Measurements from ENCODE around the gene LCOR.

The LCOR gene

DNA sequence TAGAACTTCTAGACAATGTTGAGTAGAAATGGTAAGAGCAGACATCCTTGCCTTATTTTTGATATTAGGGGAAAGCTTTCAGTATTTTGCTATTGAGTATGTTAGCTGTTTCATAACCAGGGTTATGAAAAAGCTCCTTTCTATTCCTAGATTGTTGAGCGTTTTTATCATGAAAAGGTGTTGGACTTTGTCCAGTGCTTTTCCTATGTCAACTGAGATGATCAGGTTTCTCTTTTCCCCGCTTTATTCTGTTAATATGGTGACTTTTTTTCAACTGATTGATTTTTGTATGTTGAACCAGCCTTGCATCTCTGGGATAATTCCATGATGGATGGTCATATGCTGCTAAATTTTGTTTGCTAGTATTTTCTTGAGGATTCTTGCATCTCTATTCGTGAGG lies 58.5 kb downstream of the LCOR start:
- DNase-seq, result no peak

DNA sequence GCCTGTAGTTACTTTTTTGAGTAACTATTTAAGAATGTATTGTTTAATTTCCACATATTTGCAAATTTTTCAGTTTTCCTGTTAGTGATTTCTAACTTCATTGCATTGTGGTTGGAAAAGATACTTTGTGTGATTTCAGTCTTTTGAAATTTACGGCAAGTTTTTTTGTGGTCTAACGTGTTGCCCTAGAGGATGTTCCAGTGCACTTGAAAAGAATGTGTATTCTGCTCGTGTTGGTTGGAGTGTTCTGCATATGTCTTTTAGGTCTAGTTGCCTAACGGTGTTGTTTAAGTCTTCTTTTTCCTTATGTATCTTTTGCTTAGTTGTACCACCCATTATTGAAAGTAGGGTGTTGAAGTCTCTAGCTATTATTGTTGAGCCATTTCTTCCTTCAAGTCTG lies 59.7 kb downstream of the LCOR start:
- DNase-seq, result no peak

DNA sequence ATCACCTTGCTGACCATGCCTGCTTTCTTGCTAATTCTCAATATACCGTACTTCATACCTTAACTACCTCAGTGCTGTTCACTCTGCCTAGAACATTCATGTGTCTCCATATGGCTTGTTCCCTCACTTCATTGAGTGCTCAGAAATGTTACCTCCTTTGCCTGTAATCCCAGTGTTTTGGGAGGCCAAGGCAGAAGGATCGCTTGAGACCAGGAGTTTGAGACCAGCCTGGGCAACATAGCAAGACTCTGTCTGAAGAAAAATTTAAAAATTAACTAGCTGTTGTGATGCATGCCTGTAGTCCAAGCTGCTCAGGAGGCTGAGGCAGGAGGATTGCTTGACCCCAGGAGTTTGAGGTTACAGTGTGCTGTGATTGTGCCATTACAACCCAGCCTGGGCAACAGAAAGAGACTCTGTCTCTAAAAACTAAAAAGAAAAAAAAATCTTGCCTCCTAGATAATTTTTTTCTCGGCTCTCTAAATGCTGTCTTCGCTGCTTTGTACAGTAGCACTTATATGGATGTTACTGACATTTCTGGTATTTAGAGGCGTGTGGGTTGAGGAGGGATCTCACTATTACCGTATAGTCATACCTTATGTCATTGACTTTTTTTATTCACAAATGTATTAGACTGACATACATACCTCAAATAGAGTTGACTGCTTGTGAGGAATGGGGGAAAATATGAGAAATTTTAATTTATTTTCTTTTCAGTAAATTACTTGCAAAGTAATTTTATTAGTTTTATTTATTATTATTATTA lies 63.7 kb downstream of the LCOR start:
- DNase-seq, result no peak

DNA sequence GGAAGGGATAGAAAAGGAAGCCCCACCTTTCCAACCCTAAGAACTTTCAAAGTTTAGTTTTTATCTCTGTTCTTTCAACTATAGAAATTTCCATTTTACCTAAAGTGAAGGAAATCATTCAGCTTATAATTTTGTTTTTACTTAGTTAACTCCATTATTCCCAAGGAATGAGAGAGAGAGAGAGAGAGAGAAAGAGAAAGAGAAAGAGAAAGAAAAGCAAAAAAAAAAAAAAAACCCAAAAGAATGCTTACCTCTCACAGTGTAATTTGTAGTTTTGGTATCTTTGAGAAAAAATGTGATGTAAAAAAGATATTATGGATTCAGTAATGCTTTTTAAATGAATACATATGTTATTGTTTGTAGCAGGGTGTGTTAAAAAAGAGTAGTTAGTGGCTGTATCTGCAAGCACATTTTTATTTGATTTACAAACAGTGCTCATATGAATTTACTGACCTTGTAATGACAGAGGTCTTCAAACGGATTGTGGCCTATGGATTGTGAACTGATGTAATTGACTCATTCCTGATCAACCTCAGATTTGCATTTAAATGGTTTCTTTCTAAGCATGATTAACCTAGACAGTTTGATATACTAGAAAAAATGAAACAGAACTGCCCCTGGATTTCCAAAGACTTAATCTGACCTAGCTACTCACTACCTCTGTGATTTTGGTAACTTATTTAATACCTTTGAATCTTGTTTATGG lies 64.9 kb downstream of the LCOR start:
- DNase-seq, result no peak

DNA sequence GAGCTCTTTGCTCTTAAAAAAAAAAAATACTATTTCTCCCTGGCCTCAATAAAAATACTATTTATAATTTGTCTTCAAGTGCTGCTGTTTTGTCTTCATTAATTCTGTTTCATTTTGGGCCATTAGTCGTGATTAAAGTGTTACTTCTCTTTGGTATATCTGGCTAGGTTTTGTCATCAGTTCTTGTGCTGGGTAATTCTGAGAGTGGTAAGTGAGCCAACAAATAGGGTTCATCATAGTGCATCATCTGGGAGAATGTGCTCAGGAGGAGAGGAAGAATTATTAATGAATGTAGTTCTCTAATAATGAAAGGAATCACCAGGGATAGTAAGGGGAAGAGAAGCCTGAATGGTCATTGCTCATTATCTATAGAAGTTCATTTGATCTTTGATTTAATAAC lies 70.0 kb downstream of the LCOR start:
- no peak for DNase-seq

DNA sequence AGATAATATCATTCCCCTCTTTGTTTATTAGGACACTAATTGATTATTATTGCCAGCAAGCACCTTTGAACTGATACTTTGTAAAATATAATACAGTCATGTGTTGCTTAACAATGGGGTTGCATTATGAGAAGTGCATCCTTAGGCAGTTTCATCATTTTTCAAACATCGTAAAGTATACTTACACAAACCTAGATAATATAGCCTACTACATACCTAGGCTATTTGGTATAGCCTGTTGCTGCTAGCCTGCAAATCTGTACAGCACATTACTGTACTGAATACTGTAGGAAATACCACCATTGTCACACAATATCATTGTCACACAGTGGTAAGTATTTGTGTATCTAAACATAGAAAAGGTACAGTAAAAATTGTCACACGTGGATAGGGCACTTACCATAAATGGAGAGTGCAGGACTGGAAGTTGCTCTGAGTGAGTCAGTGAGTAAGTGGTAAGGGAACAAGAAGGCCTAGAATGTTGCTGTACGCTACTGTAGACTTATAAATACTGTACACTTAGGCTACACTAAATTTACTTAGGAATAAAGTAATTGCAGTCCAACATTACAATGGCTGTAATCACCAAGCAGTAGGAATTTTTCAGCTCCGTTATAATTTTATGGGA lies 70.7 kb downstream of the LCOR start:
- peak in 1 of 4 experiments; percentile 19 for DNase-seq

DNA sequence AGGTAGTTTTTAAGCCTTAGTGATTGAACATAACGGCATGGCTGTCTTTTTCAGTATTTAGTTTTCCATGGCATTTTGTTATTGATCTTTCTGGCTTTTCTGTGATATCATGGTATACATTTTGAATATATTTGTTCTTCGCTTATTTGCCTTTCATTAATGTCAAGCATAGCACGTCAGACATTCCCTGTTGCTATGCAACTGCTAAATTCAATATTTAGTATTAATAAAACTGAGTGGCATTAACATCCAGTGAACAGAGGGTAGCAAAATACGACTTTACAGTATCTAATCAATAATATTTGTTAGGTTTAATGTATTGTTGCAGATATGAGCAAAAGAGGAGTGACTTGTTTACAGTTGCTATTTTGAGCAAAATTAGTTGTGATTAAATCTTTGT lies 72.5 kb downstream of the LCOR start:
- no peak for DNase-seq

DNA sequence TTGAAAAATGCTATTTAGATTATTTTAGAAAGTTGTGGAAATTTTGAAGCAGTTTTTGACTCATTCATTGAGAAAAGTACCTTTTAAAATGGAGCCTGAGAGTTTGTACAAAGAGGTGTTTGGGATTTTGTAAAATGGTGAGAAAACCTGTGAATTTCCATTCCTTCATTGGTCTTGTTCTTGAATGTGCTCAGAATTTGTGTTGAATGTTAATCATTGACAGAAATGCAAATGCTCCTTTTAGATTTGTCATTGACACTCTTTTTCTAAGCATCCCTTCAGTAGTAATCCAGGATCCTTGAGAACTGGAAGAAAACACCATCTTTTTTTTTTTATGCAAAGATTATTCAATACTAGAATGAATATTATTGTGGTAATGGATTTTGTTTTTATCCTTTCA lies 74.8 kb downstream of the LCOR start:
- no peak for DNase-seq

DNA sequence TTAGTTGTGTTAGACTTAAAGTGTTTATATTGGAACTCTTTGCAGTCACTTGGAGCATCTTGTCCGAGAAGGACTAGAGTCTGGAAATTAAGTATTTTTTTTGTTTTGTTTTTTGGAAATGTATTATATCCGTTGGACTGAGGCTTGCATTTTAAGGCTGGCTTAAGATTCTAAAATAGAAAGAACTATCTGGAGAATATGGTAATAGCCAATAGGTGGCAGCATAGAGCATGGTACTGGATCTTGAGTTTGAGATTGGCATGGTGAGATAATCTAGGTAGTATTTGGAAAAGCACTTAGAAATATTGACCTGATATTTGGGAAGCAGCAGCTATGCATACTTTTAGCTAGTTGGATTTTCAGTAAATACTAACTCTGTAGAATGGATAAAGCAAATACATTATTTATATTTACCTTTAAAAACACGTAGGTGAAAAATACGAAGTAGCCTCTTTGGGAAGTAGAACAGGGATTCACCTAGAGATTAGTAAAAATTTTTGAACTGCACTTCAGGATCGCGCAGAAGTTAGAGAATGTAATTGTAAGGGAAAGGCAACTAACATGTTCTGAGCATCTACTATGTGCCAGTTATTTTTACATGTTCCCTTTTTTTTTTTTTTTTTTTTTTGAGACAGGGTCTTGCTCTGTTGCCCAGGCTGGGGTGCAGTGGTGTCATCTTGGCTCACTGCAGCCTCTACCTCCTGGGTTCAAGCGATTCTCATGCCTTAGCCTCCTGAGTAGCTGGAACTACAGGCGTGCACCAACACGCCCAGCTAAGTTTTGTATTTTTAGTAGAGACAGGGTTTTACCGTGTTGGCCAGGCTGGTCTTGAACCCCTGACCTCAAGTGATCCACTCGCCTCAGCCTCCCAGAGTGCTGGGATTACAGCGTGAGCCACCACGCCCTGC lies 78.6 kb downstream of the LCOR start:
- DNase-seq, result peak; percentile 42 to 73 (median 62)

DNA sequence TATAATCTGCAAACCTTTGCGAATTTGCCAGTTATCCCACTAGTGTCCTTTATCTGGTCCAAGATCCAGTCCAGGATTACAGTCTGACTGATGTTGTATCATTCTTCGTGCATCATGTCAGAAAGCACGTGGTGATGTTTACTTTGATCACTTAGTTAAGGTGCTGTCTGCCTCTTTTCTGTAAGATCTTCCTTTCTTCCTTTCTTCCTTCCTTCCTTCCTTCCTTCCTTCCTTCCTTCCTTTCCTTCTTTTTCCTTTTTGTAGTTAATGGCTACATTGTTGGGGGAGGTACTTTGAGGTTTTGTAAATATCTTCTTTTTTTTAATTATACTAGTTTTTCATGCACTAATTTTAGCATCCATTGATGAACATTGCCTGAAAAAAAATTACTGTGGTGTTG lies 80.3 kb downstream of the LCOR start:
- DNase-seq, result no peak

DNA sequence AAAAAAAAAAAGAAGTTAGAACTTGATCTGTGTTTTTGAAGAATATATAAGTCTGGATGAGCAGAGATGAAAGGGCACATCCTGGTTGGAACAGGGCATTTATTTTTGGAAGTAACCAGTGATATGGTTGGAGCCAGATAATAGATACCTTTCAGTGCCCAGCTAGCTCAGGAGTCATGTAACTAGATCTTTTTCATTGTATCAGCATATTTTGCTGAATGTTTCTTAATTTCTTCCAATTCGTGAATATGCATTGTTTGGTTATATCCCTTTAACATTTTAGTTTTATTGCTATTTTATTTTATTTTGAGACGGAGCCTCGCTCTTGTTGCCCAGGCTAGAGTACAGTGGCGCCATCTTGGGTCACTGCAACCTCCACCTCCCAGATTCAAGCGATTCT lies 81.8 kb downstream of the LCOR start:
- DNase-seq, result no peak

DNA sequence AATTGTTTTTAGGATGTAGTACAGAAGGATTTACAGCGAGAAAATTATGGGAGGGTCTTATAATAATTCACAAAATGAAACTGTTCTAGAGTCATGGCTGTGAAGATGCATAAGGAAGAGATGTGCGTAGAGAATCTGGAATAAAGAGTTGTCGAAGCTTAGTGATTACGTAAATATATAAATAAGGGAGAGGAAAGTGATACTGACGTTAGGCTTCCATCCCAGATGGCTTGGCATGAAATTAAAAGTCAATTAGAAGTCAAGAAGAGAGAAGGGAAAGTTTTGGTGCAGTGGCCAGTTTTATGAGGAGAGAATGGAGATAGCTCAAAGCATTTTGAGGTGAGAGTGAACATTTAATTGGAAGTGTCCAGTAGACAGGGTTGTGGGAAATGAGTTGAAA lies 85.5 kb downstream of the LCOR start:
- no peak for DNase-seq

DNA sequence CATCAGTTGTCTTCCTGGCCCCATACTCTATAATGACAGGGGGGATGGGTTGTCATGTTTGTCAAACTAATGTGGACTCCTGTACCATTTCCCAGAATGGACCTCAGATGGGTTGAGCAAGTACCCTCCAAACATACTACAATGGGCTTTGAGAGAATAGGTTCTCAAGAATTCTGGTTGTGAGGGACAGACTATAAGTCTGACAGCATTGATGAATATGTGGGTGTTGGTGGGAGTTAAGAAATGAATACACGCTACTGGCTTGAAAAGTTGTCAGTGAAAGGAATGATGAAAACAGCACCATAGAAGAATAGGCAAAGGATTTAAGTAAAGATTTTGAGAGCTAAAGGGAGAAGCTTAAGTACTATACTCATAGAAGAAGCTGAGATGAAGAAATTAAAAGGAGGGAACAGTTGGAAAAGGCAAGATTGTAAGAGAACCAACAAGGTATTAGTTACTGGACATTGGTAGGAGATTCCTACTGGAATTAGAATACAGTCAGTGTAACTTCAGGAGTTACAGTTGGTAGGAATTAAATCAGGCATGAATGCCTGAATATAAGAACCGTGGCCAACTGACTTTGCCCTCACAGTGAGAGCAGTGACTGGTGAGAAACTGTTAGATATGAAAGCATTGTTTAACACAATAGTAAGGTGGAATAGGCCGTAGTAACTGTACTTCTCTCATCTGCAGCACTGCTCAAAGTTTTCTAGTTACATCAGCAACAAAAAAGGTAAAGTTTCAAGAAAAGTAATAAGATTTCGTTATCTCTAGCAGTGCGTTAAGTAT lies 86.3 kb downstream of the LCOR start:
- no peak for DNase-seq

DNA sequence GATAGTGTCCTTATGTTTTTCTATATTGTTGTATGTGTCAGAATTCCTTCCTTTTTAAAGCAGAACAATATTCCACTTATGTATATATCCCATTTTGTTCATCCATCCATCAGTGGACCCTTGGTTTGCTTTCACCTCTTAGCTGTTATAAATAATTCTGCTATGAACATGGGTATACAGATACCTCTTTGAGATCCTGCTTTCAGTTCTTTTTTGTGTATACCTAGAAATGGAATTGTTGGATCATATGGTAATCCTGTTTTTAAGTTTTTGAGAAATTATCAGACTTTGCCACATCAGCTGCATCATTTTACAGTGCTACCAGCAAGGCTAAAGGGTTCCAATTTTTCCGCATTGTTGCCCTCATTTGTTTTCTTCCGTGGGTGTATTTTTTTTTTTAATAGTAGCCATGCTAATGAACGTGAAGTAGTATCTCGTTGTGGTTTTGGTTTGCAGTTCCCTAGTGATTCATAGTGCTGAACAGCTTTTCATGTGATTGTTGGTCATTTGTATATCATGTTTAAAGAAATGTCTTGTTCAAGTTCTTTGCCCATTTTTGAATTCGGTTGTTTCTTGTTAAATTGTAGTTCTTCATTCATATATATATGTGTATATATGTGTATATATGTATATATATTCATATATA lies 87.8 kb downstream of the LCOR start:
- DNase-seq, result peak in 3 of 4 experiments; percentile 10 to 56 (median 48)

DNA sequence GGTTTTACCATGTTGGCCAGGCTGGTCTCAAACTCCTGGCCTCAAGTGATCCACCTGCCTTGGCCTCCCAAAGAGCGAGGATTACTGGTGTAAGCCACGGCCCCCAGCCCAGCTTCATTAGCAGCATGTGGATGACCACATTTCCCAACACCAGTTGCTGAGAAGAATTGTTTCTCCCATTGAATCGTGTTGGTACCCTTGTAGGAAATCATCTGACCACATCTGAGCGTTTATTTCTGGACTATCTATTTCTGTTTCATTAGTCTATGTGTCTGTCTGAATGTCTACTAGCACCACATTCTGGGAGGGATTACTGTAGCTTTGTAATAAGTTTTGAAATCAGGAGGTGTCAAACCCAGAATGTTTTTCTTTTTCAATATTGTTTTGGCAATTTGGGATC lies 89.6 kb downstream of the LCOR start:
- DNase-seq, result no peak

DNA sequence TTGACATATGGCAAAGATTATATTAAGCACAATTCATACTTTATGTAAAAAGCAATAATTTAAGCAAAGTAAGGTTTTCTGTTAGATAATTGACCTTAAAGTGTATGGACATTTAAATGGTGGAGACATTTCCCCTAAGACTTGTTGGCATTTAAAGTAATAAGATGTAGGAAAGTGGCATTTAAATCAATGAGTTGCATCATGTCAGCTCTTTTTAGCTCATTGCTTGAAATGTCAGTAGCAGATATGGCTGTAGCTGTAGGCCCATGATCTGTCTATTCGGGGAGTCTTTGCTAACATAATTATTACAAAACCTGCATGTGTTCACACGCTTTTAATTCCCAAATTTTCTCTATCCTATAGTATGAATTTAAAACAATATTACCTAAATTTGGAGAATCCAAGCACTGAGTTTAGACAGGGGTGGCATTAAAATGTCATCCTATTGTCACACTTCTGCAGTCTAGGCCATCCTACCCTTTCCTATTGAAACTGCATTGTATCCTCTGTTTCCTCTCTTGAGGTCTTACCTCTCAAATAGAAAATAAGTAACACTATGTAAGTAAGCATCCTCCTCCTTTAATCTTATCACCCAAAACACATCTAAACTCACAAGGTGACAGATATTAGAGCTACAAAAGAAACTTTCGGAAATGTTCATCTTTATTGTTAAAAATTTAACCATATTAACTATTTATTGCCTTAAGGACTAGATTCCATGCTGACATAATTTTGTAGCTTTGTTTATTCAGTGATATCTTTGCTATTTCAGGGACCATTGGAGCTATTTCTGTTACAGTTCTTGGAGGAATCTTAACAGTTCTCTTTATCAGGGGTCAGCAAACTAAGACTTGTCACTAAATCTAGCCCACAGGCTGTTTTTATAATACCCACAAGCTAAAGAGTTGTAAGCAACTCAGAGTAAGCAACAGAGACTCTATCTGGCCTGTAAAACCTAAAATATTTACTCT lies 91.2 kb downstream of the LCOR start:
- peak in 1 of 4 experiments; percentile 14 for DNase-seq

DNA sequence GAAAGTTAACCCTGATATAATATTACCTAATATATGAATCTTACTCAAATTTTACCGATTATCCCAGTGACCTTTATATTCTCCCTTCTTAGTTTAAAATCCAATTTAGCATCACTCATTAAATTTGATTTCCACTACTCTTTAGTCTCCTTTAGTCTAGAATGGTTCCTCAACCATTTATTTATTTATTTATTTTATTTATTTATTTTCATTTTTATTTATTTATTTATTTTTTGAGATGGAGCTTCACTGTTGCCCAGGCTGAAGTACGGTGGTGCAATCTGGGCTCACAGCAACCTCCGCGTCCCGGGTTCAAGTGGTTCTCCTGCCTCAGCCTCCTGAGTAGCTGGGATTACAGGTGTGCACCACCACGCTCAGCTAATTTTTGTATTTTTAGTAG lies 92.8 kb downstream of the LCOR start:
- DNase-seq, result no peak

DNA sequence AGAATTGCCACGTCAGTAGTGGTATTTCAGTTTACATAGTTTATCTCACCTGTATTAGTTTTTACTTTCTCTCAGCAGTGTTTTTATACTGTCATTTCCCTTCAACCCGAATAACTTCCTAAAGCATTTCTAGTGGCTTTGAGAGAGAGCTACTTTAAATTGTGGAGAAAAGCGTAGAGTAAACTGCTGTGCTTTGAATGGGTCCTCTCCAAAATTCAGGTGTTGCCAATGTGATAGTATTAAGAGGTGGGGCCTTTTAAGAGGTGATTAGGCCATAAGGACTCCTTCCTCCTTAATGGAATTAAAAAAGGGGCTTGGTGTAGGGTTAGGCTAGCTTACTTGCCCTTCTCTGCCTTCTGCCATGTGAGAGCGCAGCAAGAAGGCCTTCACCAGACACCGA lies 98.4 kb downstream of the LCOR start:
- DNase-seq, result no peak

DNA sequence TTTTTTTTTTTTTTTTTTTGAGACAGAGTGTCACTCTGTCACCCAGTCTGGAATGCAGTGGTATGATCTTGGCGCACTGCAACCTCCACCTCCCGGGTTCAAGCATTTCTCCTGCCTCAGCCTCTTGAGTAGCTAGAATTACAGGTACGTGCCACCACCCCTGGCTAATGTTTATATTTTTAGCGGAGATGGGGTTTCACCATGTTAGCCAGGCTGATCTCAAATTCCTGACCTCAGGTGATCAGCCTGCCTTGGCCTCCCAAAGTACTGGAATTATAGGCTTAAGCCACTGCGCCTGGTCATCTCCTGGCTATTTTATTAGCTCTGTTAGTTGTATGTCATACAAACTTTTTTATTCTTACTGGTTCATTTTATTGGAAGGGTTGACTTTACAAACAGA lies 103.0 kb downstream of the LCOR start:
- DNase-seq, result no peak

DNA sequence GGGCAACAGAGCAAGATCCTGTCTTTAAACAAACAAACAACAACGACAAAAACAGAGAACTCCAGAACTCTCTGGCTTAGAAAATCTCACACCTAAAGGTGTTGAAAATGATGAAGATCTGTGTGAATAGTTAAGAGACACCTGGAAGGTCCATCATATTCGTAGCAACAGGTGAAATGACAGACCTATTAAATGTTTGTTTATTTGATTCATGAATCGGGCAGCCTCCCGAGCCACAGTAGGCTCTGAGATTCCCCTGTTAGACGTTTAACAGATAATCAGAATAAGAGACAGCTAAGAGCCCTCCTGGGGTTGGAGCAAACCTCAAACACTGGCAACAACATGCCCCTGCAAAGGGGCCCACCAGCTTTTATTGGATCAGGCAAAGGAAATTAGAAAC lies 103.7 kb downstream of the LCOR start:
- DNase-seq, result no peak

All from suppressor macrophage (primary cell).